Panc1 (cell line): ENCODE measurements around the gene CYP27C1.

Experiments used
- POLR2AphosphoS5 ChIP-seq: IDR thresholded peaks from 2 replicates; pipeline ENCODE4 v1.6.1; 2012; ENCODE audit warnings: mild to moderate bottlenecking, low read depth, low read length, moderate library complexity
- REST ChIP-seq, 2 experiments: IDR thresholded peaks; 2 replicates each; pipeline ENCODE4 v1.6.1; 2011 to 2012; ENCODE audit warnings: low read depth in 2 of 2, control low read depth in 1 of 2, low read length in 1 of 2, mild to moderate bottlenecking in 1 of 2, moderate library complexity in 1 of 2; ENCODE audit not compliant: insufficient read depth in 1 of 2

DNA sequence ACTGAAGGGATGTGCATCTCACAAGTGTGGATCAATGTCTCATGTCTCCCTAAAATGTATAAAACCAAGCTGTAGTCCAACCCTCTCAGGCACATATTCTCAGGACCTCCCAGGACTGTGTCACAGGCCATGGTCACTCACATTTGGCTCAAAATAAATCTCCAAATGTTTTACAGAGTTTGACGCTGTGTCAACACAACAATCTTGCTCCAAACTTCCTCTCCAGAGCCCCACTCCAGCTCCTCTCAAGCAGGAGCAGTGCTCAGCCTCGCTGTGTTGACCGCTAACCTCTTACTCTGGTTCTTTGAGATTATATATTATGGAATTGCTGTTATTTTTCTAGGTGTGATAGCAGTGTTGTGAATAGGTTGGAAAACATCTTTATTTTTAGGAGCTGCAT, 56.2 kb downstream of the CYP27C1 start:
- TF ChIP-seq REST (IDR thresholded peaks at IDR 0.05; ENCODE audit: insufficient read depth in 1 of 2, low read depth in 2 of 2, low read length in 1 of 2) (no peak), POLR2AphosphoS5 (no peak)
